HL-60/S4 treated with retinoic acid at 250 ng/mL for 4 days and 3 days (cell line): Measurements from ENCODE around the gene RPL27.
"Not testable (repeated sequence)": the region's sequence is repeated elsewhere in the genome, so short reads cannot be mapped to it uniquely, and the experiment has no call there.

Experiments used
- in situ Hi-C: fragments of 300-500 bp; cut with MboI; formaldehyde crosslinking; loops from 2 replicates; pipeline ENCODE4 v1.7.0; 2022; ENCODE audit warnings: low sequenced_read_pairs

RPL27 gene

DNA sequence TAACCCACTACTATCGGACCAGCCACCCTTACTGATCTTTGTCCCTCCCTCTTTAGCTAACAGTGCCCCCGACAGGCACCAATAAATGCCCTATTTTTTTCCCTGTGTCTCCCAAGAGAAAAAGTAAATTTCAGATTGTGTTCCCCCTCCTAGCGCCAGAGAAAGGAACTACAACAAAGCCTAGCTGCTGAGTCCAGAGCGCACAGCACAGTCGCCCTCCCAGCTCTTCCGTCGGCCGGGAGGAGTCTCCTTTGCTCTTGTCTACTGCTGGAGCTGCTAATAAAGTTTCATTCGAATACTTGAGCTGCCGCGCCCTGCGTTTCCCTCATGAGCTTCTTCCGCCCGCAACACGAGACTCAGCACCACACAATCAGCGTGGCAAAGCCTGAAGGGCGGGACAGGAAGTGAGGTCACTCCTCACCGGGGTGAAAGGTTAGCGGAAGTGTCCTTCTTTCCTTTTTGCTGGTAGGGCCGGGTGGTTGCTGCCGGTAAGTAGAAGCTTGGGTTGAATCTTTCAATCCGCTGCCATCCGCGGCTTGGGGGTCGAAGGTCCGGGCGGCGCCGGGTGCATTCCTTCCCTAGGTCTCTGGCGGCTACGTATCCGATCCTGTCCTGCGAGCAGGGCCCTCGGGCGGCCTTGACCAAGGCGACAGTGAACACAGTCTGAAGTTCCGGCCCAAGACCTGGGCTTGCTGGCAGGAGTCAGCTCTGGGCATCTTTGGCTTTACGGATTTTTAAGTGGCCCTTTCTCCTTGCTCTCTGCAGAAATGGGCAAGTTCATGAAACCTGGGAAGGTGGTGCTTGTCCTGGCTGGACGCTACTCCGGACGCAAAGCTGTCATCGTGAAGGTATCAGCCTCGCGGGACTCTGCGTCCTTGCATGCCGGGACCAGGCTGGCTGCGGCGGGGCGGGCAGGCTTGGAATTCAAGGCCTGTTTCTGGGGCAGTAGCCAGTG lies at the start of gene RPL27:
TSS of gene RPL27 (plus strand) at position 436 of the 955 bp plus-strand sequence. CDS start at position 768, 332 bp downstream.
- in situ Hi-C loops, result no loop called here

DNA sequence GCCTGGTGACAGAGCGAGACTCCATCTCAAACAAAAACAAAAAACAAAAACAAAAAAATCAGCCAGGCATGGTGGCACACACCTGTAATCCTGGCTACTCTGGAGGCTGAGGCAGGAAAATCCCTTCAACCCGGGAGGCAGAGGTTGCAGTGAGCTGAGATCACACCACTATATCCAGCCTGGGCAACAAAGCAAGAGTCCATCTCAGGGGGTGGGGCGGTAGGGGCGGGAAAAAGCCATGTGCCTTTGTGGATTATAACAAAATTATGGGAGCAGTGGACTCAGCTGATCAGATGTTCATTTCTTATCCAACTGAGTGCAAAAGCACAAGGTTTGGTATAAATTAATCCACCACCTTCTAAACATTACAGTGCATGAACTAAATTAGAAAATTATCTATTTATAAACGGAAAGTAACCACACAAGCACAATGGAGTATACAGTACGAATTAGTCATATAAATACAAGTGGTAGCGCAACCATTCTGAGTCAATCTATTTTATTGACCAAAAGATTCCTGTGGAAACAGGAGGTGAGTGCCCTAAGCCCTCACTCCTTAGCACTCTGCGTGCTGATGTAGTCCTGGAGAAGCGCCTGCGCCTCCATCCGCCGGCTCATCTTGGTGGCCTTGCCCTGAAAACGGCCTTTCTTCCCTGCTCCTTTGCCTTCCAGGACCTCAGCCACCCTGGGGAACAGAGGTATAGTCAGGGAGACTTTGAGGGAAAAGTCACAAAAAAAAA lies 48.0 kb upstream of the RPL27 start:
- in situ Hi-C loops, result no loop called here

- in situ Hi-C loops, result no loop called here
Measured at GRCh38 chr17:42953669-42954068, 44.5 kb upstream of the RPL27 start.

DNA sequence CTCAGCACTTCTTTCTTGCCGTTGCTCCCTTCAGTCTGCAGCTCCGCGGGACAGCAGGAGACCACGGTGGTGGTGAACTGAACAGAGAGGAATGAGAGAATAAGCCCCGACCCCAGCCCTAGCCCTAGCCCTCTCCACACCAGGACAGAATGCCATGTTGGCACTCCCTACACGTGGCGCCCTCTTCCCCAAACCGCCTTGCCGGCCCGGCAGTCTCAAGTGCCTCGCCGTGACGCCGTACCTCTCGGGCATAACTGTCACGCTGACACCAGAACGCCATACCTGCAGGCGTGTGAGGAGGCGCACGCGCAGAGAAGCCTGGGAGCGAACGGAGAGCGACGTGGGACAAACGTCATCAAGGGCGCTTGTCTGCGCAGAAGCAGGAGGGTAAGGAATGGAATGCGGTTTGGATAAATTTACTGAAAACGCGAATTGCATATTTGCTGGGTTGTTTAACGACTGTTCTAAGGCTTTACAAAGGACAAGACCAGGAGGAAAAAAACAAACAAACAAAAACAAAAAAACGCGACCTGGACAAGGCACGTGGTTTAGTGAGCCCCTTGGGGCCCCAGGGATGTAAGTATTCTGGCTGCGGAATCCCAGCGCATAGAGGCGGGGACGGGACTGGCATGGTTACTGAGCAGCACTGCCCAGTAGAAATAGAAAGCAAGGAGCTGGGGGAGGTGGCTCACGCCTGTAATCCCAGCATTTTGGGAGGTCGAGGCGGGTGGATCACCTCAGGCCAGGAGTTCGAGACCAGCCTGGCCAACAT lies 33.9 kb upstream of the RPL27 start, which contains the start of gene AARSD1:
TSS of gene AARSD1 (minus strand) at position 294 of the 772 bp plus-strand sequence. CDS start at position 280, 14 bp downstream.
- in situ Hi-C loops, result no loop called here

- in situ Hi-C loops, result no loop called here
Measured at GRCh38 chr17:42967925-42968324, 30.3 kb upstream of the RPL27 start.

- in situ Hi-C loops, result no loop called here
Measured at GRCh38 chr17:42969001-42969581, 29.1 kb upstream of the RPL27 start.

DNA sequence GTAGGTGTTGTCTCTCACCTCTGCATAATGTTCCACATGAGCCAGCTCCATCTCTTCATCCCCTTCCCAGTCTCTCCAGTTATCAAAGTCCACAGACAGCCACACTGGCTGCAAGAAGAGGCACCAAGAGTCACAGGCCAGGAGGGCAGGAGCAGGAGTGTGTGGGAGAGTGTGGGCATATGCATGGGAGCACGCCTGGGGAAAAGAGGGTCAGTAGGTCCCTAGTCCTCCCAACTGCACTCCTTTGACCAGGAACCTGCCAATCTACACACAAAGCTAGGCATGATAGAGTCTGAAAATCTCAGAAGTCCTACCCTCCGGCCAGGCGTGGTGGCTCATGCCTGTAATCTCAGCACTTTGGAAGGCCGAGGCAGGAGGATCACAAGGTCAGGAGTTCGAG lies 26.6 kb upstream of the RPL27 start:
- in situ Hi-C loops, result no loop called here

- in situ Hi-C loops, result not testable (repeated sequence)
Measured at GRCh38 chr17:42973323-42973722, 24.9 kb upstream of the RPL27 start.

- in situ Hi-C loops, result no loop called here
Measured at GRCh38 chr17:42975265-42975664, 23.0 kb upstream of the RPL27 start.

DNA sequence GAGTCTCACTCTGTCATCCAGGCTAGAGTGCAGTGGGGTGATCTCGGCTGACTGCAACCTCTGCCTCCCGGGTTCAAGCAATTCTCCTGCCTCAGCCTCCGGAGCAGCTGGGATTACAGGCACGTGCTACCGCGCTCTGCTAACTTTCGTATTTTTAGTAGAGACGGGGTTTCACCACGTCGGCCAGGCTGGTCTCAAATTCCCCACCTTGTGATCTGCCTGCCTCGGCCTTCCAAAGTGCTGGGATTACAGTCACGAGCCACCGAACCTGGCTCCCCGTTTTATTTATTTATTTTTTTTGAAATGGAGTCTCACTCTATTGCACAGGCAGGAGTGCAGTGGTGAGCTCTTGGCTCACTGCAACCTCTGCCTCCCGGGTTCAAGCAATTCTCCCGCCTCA lies 22.5 kb upstream of the RPL27 start:
- in situ Hi-C loops, result not testable (repeated sequence)

DNA sequence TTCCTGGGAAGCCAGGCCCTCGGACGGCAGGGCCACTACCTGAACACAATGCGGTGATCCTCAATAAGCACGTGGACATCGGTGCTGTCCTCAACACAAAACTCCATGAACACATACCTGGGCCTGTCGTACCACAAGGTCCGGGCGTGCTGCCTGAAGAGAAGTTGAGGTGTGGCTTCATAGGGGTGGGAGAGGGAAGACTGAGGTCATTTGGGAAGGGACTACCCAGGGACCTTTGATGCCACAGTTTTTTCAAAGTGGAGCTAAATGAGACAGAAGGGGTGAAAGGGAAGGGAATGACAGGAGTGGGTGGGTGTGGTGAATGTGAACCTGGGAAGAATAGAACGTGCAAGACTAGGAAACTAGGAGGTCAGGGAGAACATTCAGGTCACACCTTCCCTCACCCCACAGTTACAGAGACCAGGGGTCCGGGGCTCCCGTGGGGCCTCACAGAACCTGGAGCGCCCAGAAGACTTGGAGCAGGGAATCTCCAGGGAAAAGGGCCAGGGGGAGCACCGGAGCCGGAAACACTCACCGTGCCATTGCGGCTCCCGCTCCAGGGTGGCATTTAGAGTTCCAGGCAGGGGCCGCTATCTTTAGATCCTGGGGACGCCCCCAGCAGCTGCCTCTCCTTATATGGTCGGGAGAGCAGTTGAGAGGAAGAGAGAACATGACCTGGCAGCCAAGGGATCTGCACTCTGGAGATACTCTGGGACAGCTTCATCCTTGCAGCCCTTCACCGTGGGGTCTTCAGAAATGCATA lies 18.5 kb upstream of the RPL27 start, which contains the start of gene PTGES3L:
TSS of gene PTGES3L (minus strand) at position 570 of the 763 bp plus-strand sequence. CDS start at position 543, 27 bp downstream.
- in situ Hi-C loops, result no loop called here

- in situ Hi-C loops, result no loop called here
Measured at GRCh38 chr17:42980274-42980765, 17.9 kb upstream of the RPL27 start, which contains the start of gene RUNDC1. RUNDC1 (plus strand) TSS chr17:42980565; CDS start chr17:42980577, 12 bp downstream.

DNA sequence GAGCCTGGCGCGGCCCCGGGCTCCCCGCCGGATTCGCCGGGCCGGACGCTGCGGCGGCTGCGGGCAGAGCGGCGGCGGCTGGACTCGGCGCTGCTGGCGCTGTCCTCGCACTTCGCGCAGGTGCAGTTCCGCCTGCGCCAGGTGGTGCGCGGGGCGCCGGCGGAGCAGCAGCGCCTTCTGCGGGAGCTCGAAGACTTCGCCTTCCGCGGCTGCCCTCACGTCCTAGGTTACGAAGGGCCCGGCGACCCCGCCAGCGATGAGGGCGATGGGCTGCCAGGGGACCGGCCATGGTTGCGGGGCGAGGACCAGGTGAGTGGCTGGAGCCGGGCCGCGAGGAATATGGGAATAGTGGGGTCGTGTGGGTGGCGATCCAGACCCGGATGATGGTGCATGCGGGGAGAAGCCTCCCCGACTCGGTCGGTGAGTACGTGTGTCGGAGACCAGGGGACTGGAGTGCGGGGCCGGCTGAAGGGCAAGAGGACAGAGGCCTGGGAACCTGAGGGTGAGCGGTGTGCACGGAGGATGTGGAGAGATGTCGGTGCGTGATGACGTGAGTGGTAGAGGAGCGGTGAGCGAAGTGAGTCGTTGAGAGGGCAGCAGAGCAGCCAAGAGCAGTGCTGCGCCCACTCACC lies 17.3 kb upstream of the RPL27 start:
- in situ Hi-C loops, result no loop called here

- in situ Hi-C loops, result no loop called here
Measured at GRCh38 chr17:42982266-42982665, 16.0 kb upstream of the RPL27 start.

- in situ Hi-C loops, result no loop called here
Measured at GRCh38 chr17:42985225-42985624, 13.0 kb upstream of the RPL27 start.

- in situ Hi-C loops, result no loop called here
Measured at GRCh38 chr17:42989141-42989540, 9.1 kb upstream of the RPL27 start.

- in situ Hi-C loops, result loop anchor here (5.0 kb wide), 1 partner anchor 33 kb away; no protein-coding TSS in a partner anchor
Measured at GRCh38 chr17:42989726-42990652, 8.2 kb upstream of the RPL27 start.

DNA sequence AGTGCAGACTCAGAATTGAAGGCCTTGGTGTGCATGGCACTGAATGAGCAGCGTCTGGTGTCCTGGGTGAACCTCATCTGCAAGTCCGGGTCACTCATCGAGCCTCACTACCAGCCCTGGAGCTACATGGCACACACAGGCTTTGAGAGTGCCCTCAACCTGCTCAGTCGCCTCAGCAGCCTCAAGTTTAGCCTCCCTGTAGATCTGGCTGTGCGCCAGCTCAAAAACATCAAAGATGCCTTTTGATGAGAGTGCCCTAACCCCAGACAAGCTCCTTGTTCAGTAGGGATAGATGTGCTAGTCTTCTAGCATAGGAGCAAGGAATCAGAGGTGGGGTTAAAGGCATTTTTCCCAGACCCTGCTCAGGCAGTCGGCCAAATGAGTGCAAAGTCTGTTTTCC lies 6.7 kb upstream of the RPL27 start:
- in situ Hi-C loops, result loop anchor here (5.0 kb wide), 1 partner anchor 34 kb away; no protein-coding TSS in a partner anchor
